ENCODE measurements around the gene ZBTB3. TPM values are rescaled to one million over a fixed set of nuclear protein-coding genes. Genes with fewer than 3 reads are reported as not detected.

Gene ZBTB3
- total RNA-seq, 1 experiment from 2014 or later = 12.9 TPM

GRCh38 chr11:62799486-62799885 is 45.5 kb upstream of the ZBTB3 start:
- Histone ChIP-seq H3K27me3 (ENCODE audit: control insufficient read depth, insufficient read depth, low read length) (no peaks in the 10 kb centered on the region), H3K4me1 (ENCODE audit: control insufficient read depth, insufficient read depth, low read length) (peaks cover 5% of the 10 kb centered on the region), H3K27ac (ENCODE audit: low read length) (no peak overlapping the region), H3K9me3 (ENCODE audit: control insufficient read depth, insufficient read depth, low read depth, low read length) (no peaks in the 10 kb centered on the region), H3K36me3 (ENCODE audit: control insufficient read depth, insufficient read depth, low read length) (peaks cover 24% of the 10 kb centered on the region), H3K4me3 (ENCODE audit: low read depth in 2 of 2, low read length in 2 of 2) (no peak overlapping the region)
- ATAC-seq (no peak), DNase-seq (ENCODE audit: low read depth, low spot score) (no peak)
- in situ Hi-C loops (cut with HindIII; ENCODE audit: low pct_unique_long_range_greater_than_20kb, low sequenced_read_pairs) = no loop called here
- ChIA-PET CTCF (interaction anchor here (0.6 kb wide), 1 partner anchor 460 kb away, joined by 3 read pairs; no protein-coding TSS in a partner anchor), POLR2A (no interaction called here)
- intact Hi-C loops (cut with micrococcal nuclease; ENCODE audit: unreplicated experiment) = no loop called here
- TF ChIP-seq TCF7L2 (IDR thresholded peaks at IDR 0.05; ENCODE audit: low read depth, low read length) = no peak
- no peak for TF ChIP-seq REST (IDR thresholded peaks at IDR 0.05; ENCODE audit: insufficient read depth in 1 of 2, low read depth in 2 of 2, low read length in 1 of 2)
- TF ChIP-seq SIN3A (IDR thresholded peaks at IDR 0.05; ENCODE audit: borderline replicate concordance, insufficient read depth, low read depth, low read length) = no peak
- no peak for TF ChIP-seq POLR2AphosphoS5 (IDR thresholded peaks at IDR 0.05; ENCODE audit: low read depth, low read length)
- TF ChIP-seq CTCF (IDR thresholded peaks at IDR 0.05) = no peak
- BruUV-seq (replicated peaks) = no TSS peak

DNA sequence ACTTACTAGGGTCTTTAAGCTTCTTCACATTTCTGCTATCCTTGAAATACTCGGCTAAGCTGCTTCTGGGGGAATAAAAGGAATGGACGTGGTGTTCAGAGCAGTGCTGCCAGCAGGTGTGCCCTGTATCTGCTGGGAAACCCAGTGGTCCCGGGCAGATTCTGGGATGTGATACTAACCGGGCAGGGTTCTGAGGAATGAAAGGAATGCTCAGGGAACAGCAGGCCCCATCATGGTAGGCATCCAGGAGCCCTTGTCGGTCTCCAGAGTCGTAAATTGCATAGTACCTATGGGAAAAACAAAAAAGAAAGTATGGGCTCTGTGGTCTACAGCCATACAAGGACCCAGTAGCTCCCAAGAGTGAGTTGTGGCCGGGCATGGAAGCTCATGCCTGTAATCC is 42.3 kb upstream of the ZBTB3 start:
- intact Hi-C loops (cut with micrococcal nuclease; ENCODE audit: unreplicated experiment) = no loop called here
- H3K4me3 ChIP-seq (ENCODE audit: low read depth in 2 of 2, low read length in 2 of 2) = no peak overlapping the region
- no peaks in the 10 kb centered on the region for H3K27me3 ChIP-seq (ENCODE audit: control insufficient read depth, insufficient read depth, low read length)
- ATAC-seq (no peak), DNase-seq (ENCODE audit: low read depth, low spot score) (no peak)
- TF ChIP-seq CTCF (IDR thresholded peaks at IDR 0.05) (no peak), POLR2AphosphoS5 (IDR thresholded peaks at IDR 0.05; ENCODE audit: low read depth, low read length) (no peak), SIN3A (IDR thresholded peaks at IDR 0.05; ENCODE audit: borderline replicate concordance, insufficient read depth, low read depth, low read length) (no peak), REST (IDR thresholded peaks at IDR 0.05; ENCODE audit: insufficient read depth in 1 of 2, low read depth in 2 of 2, low read length in 1 of 2) (no peak), TCF7L2 (IDR thresholded peaks at IDR 0.05; ENCODE audit: low read depth, low read length) (no peak)
- H3K9me3 ChIP-seq (ENCODE audit: control insufficient read depth, insufficient read depth, low read depth, low read length) = no peaks in the 10 kb centered on the region
- H3K27ac ChIP-seq (ENCODE audit: low read length) = no peak overlapping the region
- H3K4me1 ChIP-seq (ENCODE audit: control insufficient read depth, insufficient read depth, low read length) = peaks cover 6% of the 10 kb centered on the region; the same call in 1 of the 2 replicates
- peaks cover 12% of the 10 kb centered on the region for H3K36me3 ChIP-seq (ENCODE audit: control insufficient read depth, insufficient read depth, low read length)
- POLR2A ChIA-PET = interaction anchor here (0.7 kb wide), 1 partner anchor 10 kb away, joined by 3 read pairs; no protein-coding TSS in a partner anchor
- CTCF ChIA-PET = no interaction called here
- BruUV-seq (replicated peaks) = no TSS peak
- in situ Hi-C loops (cut with HindIII; ENCODE audit: low pct_unique_long_range_greater_than_20kb, low sequenced_read_pairs) = no loop called here
